Measurements from ENCODE around the gene TREML1. TPM values are rescaled to one million over a fixed set of nuclear protein-coding genes. Genes with fewer than 3 reads are reported as not detected.

TREML1 gene
- total and polyA plus RNA-seq, 9 of the 15 experiments (the other 6 are each of a cell fraction or from before 2014, with no cell fraction given): not detected

DNA sequence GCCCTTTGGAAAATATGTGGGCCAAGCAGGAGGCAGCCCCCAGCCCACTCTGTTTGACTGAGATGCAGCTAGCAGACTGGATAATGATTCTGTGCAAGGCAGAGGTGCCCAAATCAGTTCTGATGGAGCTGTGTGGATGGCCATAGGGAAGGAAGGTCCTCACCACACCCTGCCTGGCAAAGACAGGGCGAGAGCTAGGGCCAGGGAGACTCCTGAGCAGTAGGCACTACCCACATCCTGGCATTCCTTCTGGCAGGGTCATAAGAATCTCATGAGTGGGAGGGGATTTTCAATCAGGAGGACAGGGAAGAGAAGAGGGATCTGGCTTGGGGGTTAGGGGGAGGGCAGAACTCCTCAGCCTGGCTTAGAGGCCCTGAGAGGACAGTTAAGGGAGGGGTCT is 27.4 kb upstream of the TREML1 start:
- no peak for TF ChIP-seq BMI1 (IDR thresholded peaks at IDR 0.05; ENCODE audit: low read length)
- no peak for ATAC-seq
- Histone ChIP-seq H3K79me2 (ENCODE audit: control insufficient read depth, insufficient read depth, low read length) (no peaks in the 10 kb centered on the region), H4K20me1 (replicated peaks; ENCODE audit: control insufficient read depth, insufficient read depth, low read length) (no peaks in the 10 kb centered on the region; the same call in 1 of the 2 replicates), H3K27ac (ENCODE audit: extremely low read depth, low read depth, low read length) (no peak overlapping the region), H3K9ac (ENCODE audit: insufficient read depth in 1 of 2, low read depth in 2 of 2, low read length in 2 of 2) (no peak overlapping the region), H3K9me1 (ENCODE audit: control insufficient read depth, insufficient read depth, low read length) (no peaks in the 10 kb centered on the region), H3K36me3 (ENCODE audit: control insufficient read depth, insufficient read depth, low read length) (no peaks in the 10 kb centered on the region), H3K4me3 (no peak overlapping the region), H2AFZ (ENCODE audit: low read depth, low read length) (no peak overlapping the region), H3K27me3 (ENCODE audit: control insufficient read depth in 2 of 2, insufficient read depth in 2 of 2, low read length in 2 of 2) (peaks cover 4 to 25% of the 10 kb centered on the region in 2 experiments; a peak in 4 of 5 replicates), H3K9me3 (replicated peaks; ENCODE audit: control insufficient read depth, insufficient read depth, low read depth, low read length) (no peaks in the 10 kb centered on the region), H3K4me1 (replicated peaks in 1 of 2; ENCODE audit: control insufficient read depth in 2 of 2, insufficient read depth in 2 of 2, low read length in 2 of 2) (peaks cover 0 to 4% of the 10 kb centered on the region in 2 experiments; a peak in 3 of 5 replicates), H3K4me2 (ENCODE audit: insufficient read depth, low read length) (no peak overlapping the region)
- CTCF ChIA-PET (ENCODE audit: low intra/inter-chr PET ratio): interaction anchor here (0.6 to 1.6 kb wide), 2 partner anchors 10 to 221 kb away, joined by 3 to 4 read pairs; no protein-coding TSS in a partner anchor
- 6% methylated on average over 1 of the region's 1 CpG for WGBS (ENCODE audit: insufficient coverage, low coverage, missing lambda C conversion rate)
- in situ Hi-C loops (cut with MboI) (no loop called here), intact Hi-C loops (cut with micrococcal nuclease) (loop anchor here (5.0 kb wide), 1 partner anchor 89 kb away; no protein-coding TSS in a partner anchor)
- no peak for FAIRE-seq
- no TSS peak for BruUV-seq (replicated peaks)
- no peak for DNase-seq (ENCODE audit: extremely low read depth in 1 of 4, low spot score in 3 of 4)
- POLR2A ChIA-PET: interaction anchor here (1.1 to 1.7 kb wide), 3 partner anchors 15 to 17 kb away, joined by 3 to 9 read pairs (median 3); no protein-coding TSS in a partner anchor

- H3K36me3 ChIP-seq (ENCODE audit: control insufficient read depth, insufficient read depth, low read length): no peaks in the 10 kb centered on the region
- no peak overlapping the region for H3K9ac ChIP-seq (ENCODE audit: insufficient read depth in 1 of 2, low read depth in 2 of 2, low read length in 2 of 2)
- H3K4me1 ChIP-seq (replicated peaks in 1 of 2; ENCODE audit: control insufficient read depth in 2 of 2, insufficient read depth in 2 of 2, low read length in 2 of 2): peaks cover 0 to 4% of the 10 kb centered on the region in 2 experiments; a peak in 3 of 5 replicates
- H3K79me2 ChIP-seq (ENCODE audit: control insufficient read depth, insufficient read depth, low read length): no peaks in the 10 kb centered on the region
- no peaks in the 10 kb centered on the region; the same call in 1 of the 2 replicates for H4K20me1 ChIP-seq (replicated peaks; ENCODE audit: control insufficient read depth, insufficient read depth, low read length)
- peaks cover 4 to 14% of the 10 kb centered on the region in 2 experiments; a peak in 3 of 5 replicates for H3K27me3 ChIP-seq (ENCODE audit: control insufficient read depth in 2 of 2, insufficient read depth in 2 of 2, low read length in 2 of 2)
- DNase-seq (ENCODE audit: extremely low read depth in 1 of 4, low spot score in 3 of 4) (no peak), ATAC-seq (no peak), FAIRE-seq (no peak)
- no peak overlapping the region for H3K27ac ChIP-seq (ENCODE audit: extremely low read depth, low read depth, low read length)
- no peak overlapping the region for H3K4me2 ChIP-seq (ENCODE audit: insufficient read depth, low read length)
- H3K9me1 ChIP-seq (ENCODE audit: control insufficient read depth, insufficient read depth, low read length): no peaks in the 10 kb centered on the region
- intact Hi-C loops (cut with micrococcal nuclease): no loop called here
- POLR2A ChIA-PET: interaction anchor here (1.2 kb wide), 1 partner anchor 10 kb away, joined by 3 read pairs; no protein-coding TSS in a partner anchor
- CTCF ChIA-PET (ENCODE audit: low intra/inter-chr PET ratio): no interaction called here
- H2AFZ ChIP-seq (ENCODE audit: low read depth, low read length): no peak overlapping the region
- in situ Hi-C loops (cut with MboI): no loop called here
- 6% methylated on average over 4 of the region's 4 CpGs for WGBS (ENCODE audit: insufficient coverage, low coverage, missing lambda C conversion rate)
- no peaks in the 10 kb centered on the region for H3K9me3 ChIP-seq (replicated peaks; ENCODE audit: control insufficient read depth, insufficient read depth, low read depth, low read length)
- BruUV-seq (replicated peaks): no TSS peak
- H3K4me3 ChIP-seq: no peak overlapping the region
- TF ChIP-seq TAF15 (IDR thresholded peaks at IDR 0.05; ENCODE audit: low read depth, low read length) (no peak), NCOA2 (IDR thresholded peaks at IDR 0.05; ENCODE audit: partially characterized antibody in 2 of 2) (no peak), ZBTB49 (CRISPR knock-in tag; IDR thresholded peaks at IDR 0.05; ENCODE audit: borderline replicate concordance) (no peak), U2AF1 (optimal IDR thresholded peaks at IDR 0.05; ENCODE audit: low read depth, low read length) (no peak), ZNF174 (CRISPR knock-in tag; IDR thresholded peaks at IDR 0.05) (no peak), RAD51 (IDR thresholded peaks at IDR 0.05; ENCODE audit: borderline replicate concordance, low read depth) (no peak), CCNT2 (IDR thresholded peaks at IDR 0.05; ENCODE audit: borderline replicate concordance, extremely low read depth, insufficient read length, low read depth, low read length) (no peak), SRSF7 (optimal IDR thresholded peaks at IDR 0.05; ENCODE audit: low read depth, low read length) (no peak)
Measured at GRCh38 chr6:41179163-41179562, 25.0 kb upstream of the TREML1 start.

Data from K562 (cell line).